Endothelial cell of umbilical vein (primary cell): ENCODE data around the gene ACBD5.

Experiments used
- MYC ChIP-seq: IDR thresholded peaks from one replicate; pipeline ENCODE4 v1.6.1; 2011; ENCODE audit warnings: mild to moderate bottlenecking, low read depth, low read length
- POLR2A ChIP-seq: IDR thresholded peaks from 2 replicates; pipeline ENCODE4 v1.6.1; 2012; ENCODE audit warnings: low read depth, mild to moderate bottlenecking, control low read depth, low read length
- TF ChIP-seq, protein P1 (sequence below), 2 donors: IDR thresholded peaks; 1 replicate in 1 of 2; 2 replicates in 1 of 2; pipeline ENCODE4 v1.5.1; 2011; ENCODE audit warnings: low read length in 2 of 2, mild to moderate bottlenecking in 2 of 2, moderate library complexity in 2 of 2, control low read depth in 1 of 2, inconsistent platforms in 1 of 2, low read depth in 1 of 2; ENCODE audit not compliant: insufficient read depth in 1 of 2; ENCODE audit errors: extremely low read depth in 1 of 2

DNA sequence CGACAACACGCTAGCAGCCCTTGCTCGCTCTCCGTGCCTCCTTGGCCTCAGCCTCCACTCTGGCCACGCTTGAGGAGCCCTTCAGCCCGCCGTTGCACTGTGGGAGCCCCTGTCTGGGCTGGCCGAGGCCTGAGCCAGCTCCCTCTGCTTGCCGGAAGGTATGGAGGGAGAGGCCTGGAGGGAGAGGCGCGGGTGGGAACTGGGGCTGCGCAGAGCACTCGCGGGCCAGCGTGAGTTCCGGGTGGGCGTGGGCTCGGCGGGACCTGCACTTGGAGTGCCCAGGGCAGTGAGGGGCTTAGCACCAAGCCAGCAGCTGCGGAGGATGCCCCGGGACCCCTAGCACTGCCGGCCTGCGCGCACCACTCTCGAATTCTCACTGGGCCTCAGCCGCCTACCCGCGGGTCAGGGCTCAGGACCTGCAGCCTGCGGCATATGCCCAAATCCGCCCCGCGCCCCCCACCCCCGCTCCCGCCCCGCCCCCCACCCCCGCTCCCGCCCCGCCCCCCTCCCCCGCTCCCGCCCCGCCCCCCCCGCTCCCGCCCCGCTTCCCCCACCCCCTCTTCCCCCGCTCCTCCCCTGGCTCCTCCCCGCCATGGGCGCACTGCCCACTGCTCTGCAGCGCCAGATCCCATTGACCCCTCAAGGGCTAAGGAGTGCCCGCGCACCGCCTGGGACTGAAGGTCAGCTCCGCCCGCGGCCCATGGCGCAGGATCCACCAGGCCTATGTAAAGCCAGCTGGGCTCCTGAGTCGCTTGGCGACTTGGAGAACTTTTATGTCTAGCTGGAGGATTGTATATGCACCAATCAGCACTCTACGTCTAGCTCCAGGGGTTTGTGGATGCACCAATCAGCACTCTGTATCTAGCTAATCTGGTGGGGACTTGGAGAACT, 15.9 kb upstream of the ACBD5 start:
- no peak for TF ChIP-seq POLR2A
- TF ChIP-seq, protein P1, sequence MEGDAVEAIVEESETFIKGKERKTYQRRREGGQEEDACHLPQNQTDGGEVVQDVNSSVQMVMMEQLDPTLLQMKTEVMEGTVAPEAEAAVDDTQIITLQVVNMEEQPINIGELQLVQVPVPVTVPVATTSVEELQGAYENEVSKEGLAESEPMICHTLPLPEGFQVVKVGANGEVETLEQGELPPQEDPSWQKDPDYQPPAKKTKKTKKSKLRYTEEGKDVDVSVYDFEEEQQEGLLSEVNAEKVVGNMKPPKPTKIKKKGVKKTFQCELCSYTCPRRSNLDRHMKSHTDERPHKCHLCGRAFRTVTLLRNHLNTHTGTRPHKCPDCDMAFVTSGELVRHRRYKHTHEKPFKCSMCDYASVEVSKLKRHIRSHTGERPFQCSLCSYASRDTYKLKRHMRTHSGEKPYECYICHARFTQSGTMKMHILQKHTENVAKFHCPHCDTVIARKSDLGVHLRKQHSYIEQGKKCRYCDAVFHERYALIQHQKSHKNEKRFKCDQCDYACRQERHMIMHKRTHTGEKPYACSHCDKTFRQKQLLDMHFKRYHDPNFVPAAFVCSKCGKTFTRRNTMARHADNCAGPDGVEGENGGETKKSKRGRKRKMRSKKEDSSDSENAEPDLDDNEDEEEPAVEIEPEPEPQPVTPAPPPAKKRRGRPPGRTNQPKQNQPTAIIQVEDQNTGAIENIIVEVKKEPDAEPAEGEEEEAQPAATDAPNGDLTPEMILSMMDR (IDR thresholded peaks at IDR 0.05; ENCODE audit: extremely low read depth in 1 of 2, insufficient read depth in 1 of 2, low read depth in 1 of 2, low read length in 2 of 2), result no peak
- no peak for TF ChIP-seq MYC
